Smooth muscle cell (in vitro differentiated cells): ENCODE results near the gene TEX10. TPM values are rescaled to one million over a fixed set of nuclear protein-coding genes. Genes with fewer than 3 reads are reported as not detected.

Experiments used
- DNase-seq: peaks from one replicate; lab custom pipeline; 2025; ENCODE audit not compliant: unreplicated experiment; lab: John Stamatoyannopoulos, UW
- H2AFZ ChIP-seq: fragments of 200-600 bp; sonication (generic); 2 replicates; pipeline ENCODE4 v1.6.0; 2016; ENCODE audit warnings: antibody characterized with exemption, low read depth, mild to moderate bottlenecking
- H3F3A ChIP-seq: fragments of 200-600 bp; sonication (generic); 2 replicates; pipeline ENCODE4 v1.6.0; 2017; ENCODE audit warnings: antibody characterized with exemption, low read depth
- H3K27ac ChIP-seq: fragments of 200-600 bp; sonication (generic); 2 replicates; pipeline ENCODE4 v1.5.1; 2016; ENCODE audit warnings: low read depth, mild to moderate bottlenecking
- H3K27me3 ChIP-seq: fragments of 200-600 bp; sonication (generic); 2 replicates; pipeline ENCODE4 v1.6.1; 2016; ENCODE audit warnings: low read depth, mild to moderate bottlenecking
- H3K36me3 ChIP-seq: fragments of 200-600 bp; sonication (generic); 2 replicates; pipeline ENCODE4 v1.5.1; 2016; ENCODE audit warnings: low read depth
- H3K4me1 ChIP-seq: fragments of 200-600 bp; sonication (generic); 2 replicates; pipeline ENCODE4 v1.5.1; 2016; ENCODE audit warnings: low read depth
- H3K4me2 ChIP-seq: fragments of 200-600 bp; sonication (generic); 2 replicates; pipeline ENCODE4 v1.6.0; 2016; ENCODE audit warnings: mild to moderate bottlenecking
- H3K4me3 ChIP-seq: fragments of 200-600 bp; sonication (generic); 2 replicates; pipeline ENCODE4 v1.5.1; 2016; ENCODE audit warnings: mild to moderate bottlenecking
- H3K79me2 ChIP-seq: fragments of 200-600 bp; sonication (generic); 2 replicates; pipeline ENCODE4 v1.6.0; 2016; ENCODE audit warnings: low read depth, mild to moderate bottlenecking
- H3K9ac ChIP-seq: fragments of 200-600 bp; sonication (generic); 2 replicates; pipeline ENCODE4 v1.6.0; 2016; ENCODE audit warnings: low read depth
- H3K9me3 ChIP-seq: fragments of 200-600 bp; sonication (generic); replicated peaks from 2 replicates; pipeline ENCODE4 v1.5.1; 2016; ENCODE audit warnings: low read depth
- H4K20me1 ChIP-seq: fragments of 200-600 bp; sonication (generic); 2 replicates; pipeline ENCODE4 v1.6.0; 2016; ENCODE audit warnings: low read depth
- CTCF ChIP-seq: fragments of 200-600 bp; sonication (generic); IDR thresholded peaks from 2 replicates; pipeline ENCODE4 v1.5.1; 2017; ENCODE audit warnings: borderline replicate concordance, mild to moderate bottlenecking, antibody characterized with exemption; ENCODE audit not compliant: insufficient read depth, poor library complexity, severe bottlenecking
- WGBS: methylation state at CpG from one replicate; pipeline ENCODE4 v1.1.7; 2016; ENCODE audit warnings: low lambda C conversion rate; 5-methylcytosine and 5-hydroxymethylcytosine counted together
- polyA plus RNA-seq: library from polyadenylated mRNA; unstranded; fragments of >200 nt; fragmentation: Nextera tagmentation; extraction: Ambion mirVana; gene quantifications from 2 replicates; pipeline ENCODE4 v1.2.1, GENCODE V29; 2016
- total RNA-seq: library from RNA; depleted of rRNA; stranded (reverse); fragments of >200 nt; gene quantifications from 2 replicates; pipeline ENCODE4 v1.2.3, GENCODE V29; 2014

Gene TEX10
- total and polyA plus RNA-seq, 2 experiments from 2014 or later, result 13.5 to 29.2 TPM

- H3K4me2 ChIP-seq, result no peak overlapping the region
- peaks cover 29% of the 10 kb centered on the region for H3K36me3 ChIP-seq
- no peaks in the 10 kb centered on the region for H3K27me3 ChIP-seq
- 97% methylated on average over 6 of the region's 6 CpGs for WGBS
- H3F3A ChIP-seq, result no peaks in the 10 kb centered on the region
- no peak overlapping the region for H3K4me3 ChIP-seq
- H3K79me2 ChIP-seq, result no peaks in the 10 kb centered on the region
- no peak overlapping the region for H3K27ac ChIP-seq
- no peak for TF ChIP-seq CTCF
- no peaks in the 10 kb centered on the region for H4K20me1 ChIP-seq
- H3K9me3 ChIP-seq, result peaks cover 6% of the 10 kb centered on the region
- DNase-seq, result no peak
- no peak overlapping the region for H3K9ac ChIP-seq
- H2AFZ ChIP-seq, result no peak overlapping the region
- H3K4me1 ChIP-seq, result no peaks in the 10 kb centered on the region
Measured at GRCh38 chr9:100286257-100286656, 66.5 kb downstream of the TEX10 start.

- H2AFZ ChIP-seq, result no peak overlapping the region
- H3K36me3 ChIP-seq, result peaks cover 27% of the 10 kb centered on the region
- no peak for TF ChIP-seq CTCF
- H3K4me1 ChIP-seq, result no peaks in the 10 kb centered on the region
- WGBS, result 97% methylated on average over 7 of the region's 7 CpGs
- H3K4me2 ChIP-seq, result no peak overlapping the region
- DNase-seq, result no peak
- H3K27me3 ChIP-seq, result no peaks in the 10 kb centered on the region
- H3K9me3 ChIP-seq, result peaks cover 6% of the 10 kb centered on the region
- H3K9ac ChIP-seq, result no peak overlapping the region
- H4K20me1 ChIP-seq, result no peaks in the 10 kb centered on the region
- H3F3A ChIP-seq, result no peaks in the 10 kb centered on the region
- H3K27ac ChIP-seq, result no peak overlapping the region
- H3K79me2 ChIP-seq, result no peaks in the 10 kb centered on the region
- H3K4me3 ChIP-seq, result no peak overlapping the region
Measured at GRCh38 chr9:100285601-100286000, 67.1 kb downstream of the TEX10 start.

GRCh38 chr9:100285080-100285479 lies 67.7 kb downstream of the TEX10 start:
- H4K20me1 ChIP-seq, result no peaks in the 10 kb centered on the region
- DNase-seq, result no peak
- no peak overlapping the region for H2AFZ ChIP-seq
- H3K4me1 ChIP-seq, result no peaks in the 10 kb centered on the region
- no peak overlapping the region for H3K4me2 ChIP-seq
- peaks cover 24% of the 10 kb centered on the region for H3K36me3 ChIP-seq
- H3K79me2 ChIP-seq, result no peaks in the 10 kb centered on the region
- H3K27me3 ChIP-seq, result no peaks in the 10 kb centered on the region
- no peak overlapping the region for H3K27ac ChIP-seq
- TF ChIP-seq CTCF, result no peak
- no peak overlapping the region for H3K4me3 ChIP-seq
- peaks cover 6% of the 10 kb centered on the region for H3K9me3 ChIP-seq
- H3K9ac ChIP-seq, result no peak overlapping the region
- no peaks in the 10 kb centered on the region for H3F3A ChIP-seq

- WGBS, result 90% methylated on average over 7 of the region's 7 CpGs
- Histone ChIP-seq H3K4me3 (no peak overlapping the region), H4K20me1 (no peaks in the 10 kb centered on the region), H2AFZ (no peak overlapping the region), H3K9me3 (peaks cover 6% of the 10 kb centered on the region), H3K9ac (no peak overlapping the region), H3K27ac (no peak overlapping the region), H3F3A (no peaks in the 10 kb centered on the region), H3K4me2 (no peak overlapping the region), H3K4me1 (no peaks in the 10 kb centered on the region), H3K79me2 (no peaks in the 10 kb centered on the region), H3K27me3 (no peaks in the 10 kb centered on the region), H3K36me3 (peaks cover 16% of the 10 kb centered on the region)
- no peak for TF ChIP-seq CTCF
- no peak for DNase-seq
Measured at GRCh38 chr9:100284247-100284646, 68.5 kb downstream of the TEX10 start.
